HFF-Myc (cell line): Measurements from ENCODE around the gene ARHGAP15.

Experiments
- DNase-seq: peaks from one replicate; pipeline ENCODE4 v3.0.0-alpha.2; 2011; ENCODE audit warnings: low read depth; ENCODE audit errors: extremely low read depth
- H3K4me3 ChIP-seq: replicated peaks from 2 replicates; pipeline ENCODE4 v1.5.1; 2011; ENCODE audit warnings: low read depth, mild to moderate bottlenecking, control low read depth, low read length
- CTCF ChIP-seq: IDR thresholded peaks from 2 replicates; pipeline ENCODE4 v1.5.1; 2012; ENCODE audit warnings: mild to moderate bottlenecking, low read depth, low read length, control low read depth; ENCODE audit errors: missing control alignments

ARHGAP15 gene

GRCh38 chr2:143162997-143163396, 33.8 kb downstream of the ARHGAP15 start:
- DNase-seq, result no peak
- no peak overlapping the region for H3K4me3 ChIP-seq
- TF ChIP-seq CTCF, result no peak

- DNase-seq, result no peak
- no peak for TF ChIP-seq CTCF
- no peak overlapping the region for H3K4me3 ChIP-seq
Observed at GRCh38 chr2:143163499-143163898, 34.3 kb downstream of the ARHGAP15 start.

- no peak for TF ChIP-seq CTCF
Observed at GRCh38 chr2:143165291-143165690, 36.1 kb downstream of the ARHGAP15 start.

GRCh38 chr2:143169105-143169504, 39.9 kb downstream of the ARHGAP15 start:
- DNase-seq, result no peak
- TF ChIP-seq CTCF, result no peak
- no peak overlapping the region for H3K4me3 ChIP-seq

More at GRCh38 chr2:143165291-143165690, 36.1 kb downstream of the ARHGAP15 start:
- no peak for DNase-seq
- no peak overlapping the region for H3K4me3 ChIP-seq

GRCh38 chr2:143171817-143172216, 42.6 kb downstream of the ARHGAP15 start:
- H3K4me3 ChIP-seq, result no peak overlapping the region
- no peak for DNase-seq
- no peak for TF ChIP-seq CTCF

GRCh38 chr2:143175438-143175837, 46.2 kb downstream of the ARHGAP15 start:
- TF ChIP-seq CTCF, result no peak
- no peak for DNase-seq
- H3K4me3 ChIP-seq, result no peak overlapping the region

- no peak overlapping the region for H3K4me3 ChIP-seq
- no peak for DNase-seq
- no peak for TF ChIP-seq CTCF
Observed at GRCh38 chr2:143176606-143177005, 47.4 kb downstream of the ARHGAP15 start.
